NT2/D1 (cell line): ENCODE results near the gene METRNL.
"Not testable (repeated sequence)": the region's sequence is repeated elsewhere in the genome, so short reads cannot be mapped to it uniquely, and the experiment has no call there.

ENCODE experiments used
- DNase-seq: peaks from one replicate; pipeline ENCODE4 v3.0.0-alpha.2; 2011; ENCODE audit warnings: low read depth, low spot score
- H3K27me3 ChIP-seq: 2 replicates; pipeline ENCODE4 v1.6.0; 2011; ENCODE audit warnings: mild to moderate bottlenecking; ENCODE audit not compliant: insufficient read length, insufficient read depth
- H3K36me3 ChIP-seq: 2 replicates; pipeline ENCODE4 v1.6.1; 2011; ENCODE audit warnings: mild to moderate bottlenecking, low read length, mixed read lengths; ENCODE audit not compliant: insufficient read depth, insufficient read length
- H3K4me1 ChIP-seq: 2 replicates; pipeline ENCODE4 v1.5.1; 2011; ENCODE audit not compliant: insufficient read depth, insufficient read length
- H3K4me3 ChIP-seq: 2 replicates; pipeline ENCODE4 v1.5.1; 2011; ENCODE audit warnings: low read depth; ENCODE audit not compliant: insufficient read length
- H3K9ac ChIP-seq: 2 replicates; pipeline ENCODE4 v1.6.0; 2011; ENCODE audit warnings: low read depth; ENCODE audit not compliant: insufficient read length
- H3K9me3 ChIP-seq: 2 replicates; pipeline ENCODE4 v1.5.1; 2011; ENCODE audit warnings: mild to moderate bottlenecking, low read length; ENCODE audit not compliant: insufficient read depth
- SUZ12 ChIP-seq: IDR thresholded peaks from 2 replicates; pipeline ENCODE4 v1.6.1; 2011; ENCODE audit not compliant: insufficient read length, insufficient read depth; ENCODE audit errors: extremely low read depth
- YY1 ChIP-seq: IDR thresholded peaks from 2 replicates; pipeline ENCODE4 v1.6.1; 2011; ENCODE audit not compliant: insufficient read length, insufficient read depth
- ZNF274 ChIP-seq: IDR thresholded peaks from 2 replicates; pipeline ENCODE4 v1.6.1; 2011; ENCODE audit warnings: mild to moderate bottlenecking, low read depth, low read length

Gene METRNL

DNA sequence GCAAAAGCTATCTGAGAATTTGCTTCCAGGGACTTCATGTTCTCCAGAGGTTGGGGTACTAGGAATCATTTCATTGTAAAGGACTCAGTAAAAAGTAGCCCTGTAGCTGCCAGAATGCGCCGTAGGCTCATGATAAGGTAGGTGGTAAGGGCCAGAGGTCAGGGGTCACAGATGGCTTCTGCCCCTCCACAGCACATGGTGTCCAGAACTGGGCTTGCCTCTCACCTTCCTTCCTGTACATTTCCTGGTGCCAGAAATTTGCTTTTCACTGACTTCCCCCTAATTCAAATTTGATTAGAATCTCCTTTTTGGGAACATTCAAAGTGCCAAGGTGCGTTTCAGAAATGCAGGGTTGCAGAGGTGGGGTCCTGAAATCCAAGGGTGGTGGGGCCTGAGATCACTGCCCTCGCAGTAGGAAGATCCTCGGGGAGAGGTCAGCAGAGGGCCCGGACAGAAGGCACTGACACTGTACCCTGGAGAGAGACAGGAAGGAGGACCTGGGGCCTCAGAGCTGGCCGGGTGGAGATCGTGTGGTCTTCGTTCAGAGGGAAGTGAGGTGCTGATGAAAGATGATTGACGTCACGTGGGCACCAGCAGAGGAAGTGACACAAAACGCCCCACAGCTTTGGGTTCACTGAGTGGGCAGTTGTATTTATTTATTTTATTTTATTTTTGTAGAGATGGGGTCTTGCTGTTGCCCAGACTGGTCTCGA is 25.5 kb upstream of the METRNL start:
- no peak for DNase-seq
- Histone ChIP-seq H3K9me3 (no peaks in the 10 kb centered on the region), H3K9ac (no peak overlapping the region), H3K36me3 (no peaks in the 10 kb centered on the region), H3K4me1 (peaks cover 16% of the 10 kb centered on the region), H3K4me3 (no peak overlapping the region), H3K27me3 (no peaks in the 10 kb centered on the region)
- no peak for TF ChIP-seq ZNF274

DNA sequence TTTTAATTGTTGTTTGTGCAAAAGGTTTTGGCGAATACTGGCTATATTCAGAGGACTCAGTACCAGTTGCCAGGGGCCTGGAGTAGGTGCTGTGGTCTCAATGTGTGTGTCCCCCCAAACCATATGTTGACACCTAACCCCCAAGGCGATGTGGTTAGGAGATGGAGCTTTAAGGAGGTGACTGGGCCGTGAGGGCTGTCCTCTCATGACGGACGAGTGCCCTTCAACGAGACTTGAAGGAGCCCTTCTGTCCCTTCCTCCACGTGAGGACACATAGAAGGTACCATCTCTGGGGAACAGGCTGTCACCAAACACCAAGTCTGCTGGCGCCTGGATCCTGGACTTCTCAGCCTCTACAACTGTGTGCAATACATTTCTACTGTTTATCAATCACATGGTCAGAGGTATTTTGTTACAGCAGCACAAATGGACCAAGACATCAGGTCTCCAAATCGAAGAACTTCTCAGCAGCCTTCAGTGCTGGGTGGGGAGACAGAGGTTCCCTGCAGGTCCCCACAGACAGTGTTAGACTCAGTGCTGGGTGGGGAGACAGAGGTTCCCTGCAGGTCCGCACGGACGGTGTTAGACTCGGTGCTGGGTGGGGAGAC is 24.8 kb upstream of the METRNL start:
- H3K4me3 ChIP-seq: no peak overlapping the region
- H3K27me3 ChIP-seq: no peaks in the 10 kb centered on the region
- no peaks in the 10 kb centered on the region for H3K36me3 ChIP-seq

DNA sequence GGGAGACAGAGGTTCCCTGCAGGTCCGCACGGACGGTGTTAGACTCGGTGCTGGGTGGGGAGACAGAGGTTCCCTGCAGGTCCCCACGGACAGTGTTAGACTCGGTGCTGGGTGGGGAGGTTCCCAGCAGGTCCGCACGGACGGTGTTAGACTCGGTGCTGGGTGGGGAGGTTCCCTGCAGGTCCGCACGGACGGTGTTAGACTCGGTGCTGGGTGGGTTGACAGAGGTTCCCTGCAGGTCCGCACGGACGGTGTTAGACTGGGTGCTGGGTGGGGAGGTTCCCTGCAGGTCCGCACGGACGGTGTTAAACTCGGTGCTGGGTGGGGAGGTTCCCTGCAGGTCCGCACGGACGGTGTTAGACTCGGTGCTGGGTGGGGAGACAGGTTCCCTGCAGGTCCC is 24.2 kb upstream of the METRNL start:
- not testable (repeated sequence) for H3K27me3 ChIP-seq, H3K9ac ChIP-seq, H3K9me3 ChIP-seq, H3K36me3 ChIP-seq, DNase-seq, H3K4me3 ChIP-seq
- peaks cover 16% of the 10 kb centered on the region for H3K4me1 ChIP-seq

More for the DNA sequence above, 24.8 kb upstream of the METRNL start:
- Histone ChIP-seq H3K9ac (no peak overlapping the region), H3K4me1 (peaks cover 16% of the 10 kb centered on the region), H3K9me3 (no peaks in the 10 kb centered on the region)
- DNase-seq: no peak
- no peak for TF ChIP-seq ZNF274
- TF ChIP-seq SUZ12: no peak
- TF ChIP-seq YY1: no peak

DNA sequence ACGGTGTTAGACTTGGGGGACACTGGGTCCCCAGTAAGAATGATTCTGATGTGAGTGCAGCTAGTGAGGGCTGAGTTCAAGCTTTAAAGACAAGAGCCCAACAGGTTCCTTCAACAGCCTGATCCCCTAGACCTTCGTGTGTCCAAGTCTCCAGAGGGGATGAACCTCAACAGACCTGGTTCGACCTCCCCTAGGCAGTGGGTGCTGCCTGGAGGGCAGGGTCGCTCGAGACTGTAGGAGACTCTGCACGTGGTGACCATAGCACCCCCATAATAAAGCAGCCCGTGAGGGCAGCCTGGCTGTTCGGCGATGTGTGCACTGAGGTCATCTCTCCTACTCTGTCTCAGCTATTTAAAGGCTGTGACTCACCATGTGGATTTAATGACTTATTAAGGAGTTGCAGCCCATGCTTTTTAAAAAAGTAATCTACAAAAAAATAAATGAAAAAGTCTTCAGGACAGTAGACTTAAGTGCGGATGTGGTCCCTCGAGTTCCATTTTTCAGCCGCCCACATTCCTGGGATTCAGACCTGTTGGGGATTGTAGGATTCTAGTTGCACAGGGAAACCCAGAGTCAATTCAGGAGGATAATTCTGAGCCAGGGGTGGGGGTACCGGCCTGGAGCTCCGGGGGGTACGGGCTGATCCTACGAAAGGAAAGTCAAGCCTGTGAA is 23.4 kb upstream of the METRNL start:
- no peak for TF ChIP-seq YY1
- no peak for TF ChIP-seq SUZ12
- no peak for TF ChIP-seq ZNF274
- Histone ChIP-seq H3K27me3 (no peaks in the 10 kb centered on the region), H3K4me1 (peaks cover 11% of the 10 kb centered on the region), H3K36me3 (no peaks in the 10 kb centered on the region), H3K9me3 (no peaks in the 10 kb centered on the region), H3K4me3 (no peak overlapping the region), H3K9ac (no peak overlapping the region)
- DNase-seq: no peak

DNA sequence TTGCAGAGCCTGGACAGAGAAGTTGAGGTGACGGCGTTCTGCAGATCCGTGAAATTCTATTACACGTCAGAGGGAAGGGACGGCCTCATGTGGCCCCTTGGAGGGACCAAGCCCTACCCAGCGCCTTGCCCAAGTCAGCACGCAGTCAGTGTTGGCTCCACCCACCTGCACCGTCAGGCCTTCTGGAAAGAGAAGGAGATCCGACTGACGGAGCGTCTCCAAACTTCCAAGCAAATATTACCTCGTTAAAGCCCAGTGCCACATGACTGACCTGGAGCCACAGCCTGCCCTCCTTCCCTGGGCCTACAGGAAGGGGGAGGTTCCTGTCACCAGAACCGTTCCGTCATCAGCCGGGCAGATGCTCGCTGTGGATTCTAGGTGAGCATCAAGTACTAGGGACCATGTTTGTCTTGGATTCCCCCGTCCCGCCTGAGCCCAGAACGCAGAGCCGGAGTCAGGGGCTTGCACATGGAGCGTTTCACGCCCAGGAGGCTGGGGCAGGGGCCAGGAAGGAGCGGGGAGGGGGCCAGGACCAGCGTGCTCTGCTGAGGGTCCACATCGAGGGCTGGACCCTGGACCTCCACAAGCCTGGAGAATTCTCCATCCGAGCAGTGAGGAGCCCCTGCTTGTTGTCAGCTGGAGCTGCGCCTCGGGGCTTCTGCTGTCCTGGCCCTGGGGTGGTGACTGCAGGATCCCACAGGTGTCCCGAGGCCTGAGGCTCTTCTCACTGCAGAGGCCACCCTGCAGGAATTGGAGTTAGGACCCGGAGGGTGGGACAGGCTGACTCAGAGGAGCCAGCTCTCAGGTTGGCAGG is 22.6 kb upstream of the METRNL start:
- H3K9ac ChIP-seq: no peak overlapping the region
- peaks cover 11% of the 10 kb centered on the region for H3K4me1 ChIP-seq
- no peak for DNase-seq
- no peaks in the 10 kb centered on the region for H3K36me3 ChIP-seq
- TF ChIP-seq ZNF274: no peak
- no peak for TF ChIP-seq YY1
- no peak for TF ChIP-seq SUZ12
- H3K9me3 ChIP-seq: no peaks in the 10 kb centered on the region
- no peaks in the 10 kb centered on the region for H3K27me3 ChIP-seq
- no peak overlapping the region for H3K4me3 ChIP-seq

DNA sequence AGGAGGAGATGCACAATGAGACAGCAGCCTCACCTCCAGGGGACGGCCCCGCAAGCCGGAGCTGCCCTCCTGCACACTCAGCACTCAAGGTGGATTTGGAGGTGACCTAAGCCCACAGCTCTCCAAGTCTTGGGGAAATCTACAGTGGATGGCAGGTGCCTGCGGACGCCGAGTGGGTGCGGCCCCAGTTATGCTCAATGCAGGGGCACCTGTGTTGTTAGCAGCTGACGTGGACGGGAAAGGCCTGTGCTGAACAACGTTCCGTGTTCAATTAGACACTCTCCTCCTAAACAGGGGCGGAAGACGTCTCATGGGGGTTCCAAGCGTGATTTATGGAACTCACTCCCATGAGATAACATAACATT is 22.0 kb upstream of the METRNL start:
- Histone ChIP-seq H3K9ac (no peak overlapping the region), H3K4me3 (no peak overlapping the region), H3K27me3 (no peaks in the 10 kb centered on the region), H3K4me1 (peaks cover 7% of the 10 kb centered on the region), H3K9me3 (no peaks in the 10 kb centered on the region), H3K36me3 (no peaks in the 10 kb centered on the region)
- DNase-seq: no peak
- TF ChIP-seq YY1 (no peak), SUZ12 (no peak), ZNF274 (no peak)

DNA sequence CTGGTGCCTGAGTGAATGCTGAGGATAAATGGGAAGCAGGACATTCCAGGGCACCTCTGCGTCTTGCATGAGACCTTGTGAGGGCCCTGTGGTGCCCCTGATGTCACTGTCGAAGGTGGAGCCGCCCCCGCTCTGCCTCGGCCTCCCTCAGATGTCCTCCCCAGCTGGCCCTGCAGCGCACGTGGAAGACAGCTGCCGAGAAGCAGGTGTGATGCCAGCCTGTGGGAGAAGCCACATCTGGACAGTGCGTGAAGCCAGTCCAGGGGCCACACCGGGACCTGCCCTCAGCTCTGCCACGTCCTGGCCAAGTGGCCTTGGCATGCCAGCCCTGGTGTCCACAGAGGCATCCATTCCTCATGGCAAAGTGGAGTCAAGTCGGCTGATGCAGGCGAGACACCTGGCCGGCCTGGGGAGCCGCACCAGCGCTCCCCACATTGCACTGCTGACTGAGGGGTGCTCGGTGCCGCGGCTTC is 21.6 kb upstream of the METRNL start:
- no peak for DNase-seq
- peaks cover 5% of the 10 kb centered on the region for H3K4me1 ChIP-seq
- no peak overlapping the region for H3K4me3 ChIP-seq
- H3K9ac ChIP-seq: no peak overlapping the region
- TF ChIP-seq ZNF274 (no peak), YY1 (no peak), SUZ12 (no peak)
- no peaks in the 10 kb centered on the region for H3K36me3 ChIP-seq
- H3K9me3 ChIP-seq: no peaks in the 10 kb centered on the region
- no peaks in the 10 kb centered on the region for H3K27me3 ChIP-seq
